ENCODE results near the gene DMBT1.

DMBT1 gene

DNA sequence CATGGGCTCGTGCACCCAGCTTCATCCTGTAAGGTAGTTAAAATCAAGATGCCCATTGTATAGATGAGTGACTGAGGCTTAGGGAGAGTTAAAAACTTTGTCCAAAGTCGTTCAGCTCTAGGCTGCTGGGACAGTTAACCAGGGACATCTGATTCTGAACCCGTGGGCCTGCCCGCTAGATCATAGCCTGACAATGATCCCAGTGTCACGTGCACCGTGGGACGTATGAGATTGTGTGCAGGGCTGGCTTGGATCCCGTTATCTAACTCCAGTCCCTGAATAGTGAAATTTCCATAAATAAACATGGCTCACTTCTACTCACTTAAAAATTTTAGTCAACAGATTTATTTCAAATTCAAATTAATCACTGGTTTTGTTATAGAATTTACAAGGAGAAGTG is 114.2 kb downstream of the DMBT1 start:
- no peak for DNase-seq

DNA sequence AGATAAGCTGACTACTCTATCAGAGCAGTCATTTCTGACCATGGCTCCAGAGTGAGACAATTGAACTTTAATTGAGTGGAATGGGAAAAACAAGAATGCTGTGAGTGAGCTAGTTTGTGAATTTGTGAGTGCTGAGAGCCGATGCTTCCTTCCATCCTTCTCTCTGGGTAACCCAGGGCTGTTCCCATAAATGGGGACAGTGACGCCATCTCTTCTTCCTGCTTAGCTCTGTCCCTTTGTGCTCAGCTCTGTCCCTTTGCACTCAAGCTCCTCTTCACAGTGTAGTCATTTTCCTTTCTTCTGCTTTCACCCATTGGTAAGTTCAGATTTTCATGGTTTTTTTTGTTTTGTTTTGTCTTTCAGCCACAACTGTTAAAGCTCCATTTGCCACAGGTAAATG is 114.7 kb downstream of the DMBT1 start:
- no peak for DNase-seq

DNA sequence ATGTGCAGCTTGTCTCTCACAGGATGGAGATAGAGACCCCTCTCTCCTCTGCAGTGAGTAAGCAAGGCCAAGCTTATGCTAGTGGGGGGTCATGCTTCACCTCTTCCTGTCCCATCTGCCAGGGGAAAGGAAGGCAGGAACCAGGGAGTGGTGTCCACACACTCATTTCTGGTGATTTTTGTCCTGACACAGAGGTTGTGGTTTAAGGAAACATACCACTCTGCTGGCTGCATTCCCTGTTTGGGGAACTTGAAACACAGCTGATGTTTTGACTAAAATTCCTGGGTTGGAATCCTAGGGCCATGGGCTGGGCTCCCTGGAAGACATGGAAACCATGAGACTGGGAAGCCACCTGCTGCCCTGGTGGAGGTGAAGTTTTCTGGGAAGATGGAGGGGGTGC is 117.7 kb downstream of the DMBT1 start:
- no peak for DNase-seq

DNA sequence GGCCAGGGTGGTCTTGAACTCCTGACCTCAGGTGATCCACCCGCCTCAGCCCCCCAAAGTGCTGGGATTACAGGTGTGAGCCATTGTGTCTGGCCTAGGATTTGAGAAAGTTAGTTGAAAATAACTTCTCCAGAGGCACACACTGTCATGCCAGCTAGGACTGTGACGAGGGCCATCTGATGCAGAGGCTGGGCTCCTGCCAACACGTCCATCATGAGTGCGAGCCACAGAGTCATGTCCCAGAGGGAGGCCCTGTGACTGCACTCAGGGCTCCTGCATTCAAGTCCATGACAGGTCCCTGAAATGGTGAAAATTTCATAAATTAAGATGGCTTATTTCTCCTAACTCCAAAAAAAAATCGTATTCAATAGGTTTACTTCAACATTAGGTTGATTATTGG is 122.0 kb downstream of the DMBT1 start:
- DNase-seq, result no peak

DNA sequence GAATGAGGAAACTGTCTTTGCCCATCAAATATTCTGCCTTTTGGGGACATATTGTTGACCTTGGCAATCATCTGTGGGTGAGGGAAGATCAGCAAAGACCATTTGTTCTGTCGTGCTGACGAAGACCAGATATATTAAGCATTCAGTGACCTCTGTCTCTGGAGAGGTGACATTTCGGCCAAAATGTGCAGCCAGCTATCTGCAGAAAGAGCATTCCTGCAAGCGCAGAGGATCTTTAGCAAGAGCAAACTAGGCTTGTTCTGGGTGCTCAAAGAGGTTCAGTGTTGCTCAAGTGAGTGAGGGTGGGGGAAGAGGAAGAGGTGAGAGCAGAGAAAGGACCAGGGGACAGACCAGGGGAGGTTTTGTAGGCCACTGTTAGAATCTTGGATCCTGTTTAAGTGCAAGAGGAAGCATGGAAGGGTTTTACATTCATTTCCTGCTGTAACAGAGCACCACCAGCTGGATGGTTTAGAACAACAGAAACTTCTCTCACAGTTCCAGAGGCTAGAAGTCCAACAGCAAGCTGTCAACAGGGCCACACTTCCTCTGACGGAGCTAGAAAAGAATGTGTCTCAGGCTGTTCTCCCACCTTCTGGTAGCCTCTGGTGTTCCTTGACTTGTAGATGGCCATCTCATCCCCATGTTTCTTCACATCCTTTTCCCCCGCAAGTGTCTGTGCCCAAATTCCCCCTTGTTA is 127.9 kb downstream of the DMBT1 start:
- DNase-seq, result no peak

DNA sequence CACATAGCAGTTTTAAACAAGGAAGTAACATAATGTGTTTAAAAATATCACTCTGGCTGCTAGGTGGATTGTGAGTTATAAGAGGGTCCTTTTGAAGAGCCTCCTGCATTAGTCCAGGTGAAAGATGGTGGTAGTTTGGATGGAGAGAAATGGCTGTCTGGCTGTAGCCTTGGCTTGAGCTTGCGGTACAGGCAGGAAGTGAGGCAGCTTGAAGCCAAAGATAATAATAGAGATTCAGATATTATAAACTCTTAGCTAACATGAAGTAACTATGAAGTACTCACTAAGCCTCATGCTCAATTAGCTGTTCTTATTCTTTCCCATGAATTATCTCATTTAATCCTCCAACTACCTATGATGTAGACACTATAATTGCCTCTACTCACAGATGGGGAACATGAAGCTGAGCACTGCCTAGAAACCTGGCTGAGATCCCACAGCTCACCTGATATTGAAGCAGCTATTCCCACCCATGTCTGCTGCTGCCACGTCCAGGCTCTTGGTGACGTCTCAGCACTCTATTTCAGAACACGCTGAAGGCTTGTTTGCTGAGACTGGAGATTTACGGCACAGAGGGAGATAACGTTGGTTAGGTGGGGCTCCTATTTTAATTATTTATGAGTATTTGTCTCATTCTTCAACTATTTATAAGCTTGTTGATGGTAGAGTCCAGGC is 128.7 kb downstream of the DMBT1 start:
- no peak for DNase-seq

DNA sequence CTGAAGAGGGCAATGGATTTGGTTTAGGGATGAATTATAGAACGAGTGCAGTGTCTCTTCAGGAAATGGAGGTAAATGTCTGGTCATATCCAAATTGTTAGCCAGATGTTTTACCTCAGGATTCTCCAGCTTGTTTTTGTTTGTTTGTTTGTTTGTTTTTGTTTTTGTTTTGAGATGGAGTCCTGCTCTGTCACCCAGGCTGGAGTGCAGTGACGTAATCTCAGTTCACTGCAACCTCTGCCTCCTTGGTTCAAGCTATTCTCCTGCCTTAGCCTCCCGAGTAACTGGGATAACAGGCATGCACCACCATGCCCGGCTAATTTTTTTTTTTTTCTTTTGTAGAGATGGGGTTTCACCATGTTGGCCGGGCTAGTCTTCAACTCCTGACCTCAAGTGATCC is 132.2 kb downstream of the DMBT1 start:
- DNase-seq, result no peak

Measured in stimulated activated CD4-positive, alpha-beta T cell treated with anti-CD3 and anti-CD28 coated beads, Interleukin-2, amount 100 ng/mL, for 48 hours (primary cell).